K562 (cell line): Measurements from ENCODE around the gene GGTLC1. TPM values are rescaled to one million over a fixed set of nuclear protein-coding genes. Genes with fewer than 3 reads are reported as not detected.

Experiments
- ATAC-seq: fragments of 200-7000 bp; cut with Tn5 transposase; 3 replicates; pipeline ENCODE4 v1.9.1; 2020; ENCODE audit warnings: moderate library complexity
- BruUV-seq: library from RNA; stranded (reverse); fragments of 400-500 nt; replicated peaks from 2 replicates; lab custom pipeline; 2021; lab: Mats Ljungman, UMichigan
- CTCF ChIA-PET: fragments of 300-600 bp; formaldehyde crosslinking; extraction: SDS; loops from one replicate; lab custom pipeline; 2021; ENCODE audit warnings: low intra/inter-chr PET ratio; lab: Yijun Ruan, JAX
- POLR2A ChIA-PET: fragments of 300-600, 350-650 bp; sonication (Branson Sonifier 250); formaldehyde crosslinking; extraction: SDS; loops from one replicate; lab custom pipeline; 2021; ENCODE audit warnings: antibody characterized with exemption, inconsistent platforms; lab: Yijun Ruan, JAX
- DNase-seq, 4 experiments: peaks; one replicate each; pipeline versions ENCODE4 v3.0.0 to v3.0.0-alpha.2; 2011 to 2018; ENCODE audit warnings: low spot score in 3 of 4, mixed read lengths in 3 of 4; ENCODE audit errors: extremely low read depth in 1 of 4
- FAIRE-seq: peaks from 2 replicates; lab custom pipeline; 2011; peaks lifted over from hg19 to GRCh38; lab: Jason Lieb, UNC
- H2AFZ ChIP-seq: 2 replicates; pipeline ENCODE4 v1.6.0; 2011; ENCODE audit warnings: low read depth, low read length, control low read depth, inconsistent platforms
- H3K27ac ChIP-seq: fragments of 200-600 bp; 3 replicates; pipeline ENCODE4 v1.8.0; 2011; ENCODE audit warnings: low read depth, mild to moderate bottlenecking, control low read depth, inconsistent platforms, low read length, moderate library complexity, mixed read lengths; ENCODE audit errors: extremely low read depth
- H3K27me3 ChIP-seq, 2 experiments: fragments of 300-600 bp in 1 of 2; 2 replicates in 1 of 2; 3 replicates in 1 of 2; pipeline versions ENCODE4 v1.6.0 to v1.8.0; 2011; ENCODE audit warnings: inconsistent platforms in 2 of 2, low read length in 2 of 2, mild to moderate bottlenecking in 1 of 2, mixed read lengths in 1 of 2, moderate library complexity in 1 of 2; ENCODE audit not compliant: control insufficient read depth in 2 of 2, insufficient read depth in 2 of 2
- H3K36me3 ChIP-seq: fragments of 300-600 bp; 3 replicates; pipeline ENCODE4 v1.8.0; 2011; ENCODE audit warnings: mild to moderate bottlenecking, low read length, inconsistent platforms; ENCODE audit not compliant: control insufficient read depth, insufficient read depth
- H3K4me1 ChIP-seq, 2 experiments: fragments of 200-600 bp in 1 of 2; replicated peaks in 1 of 2; 2 replicates in 1 of 2; 3 replicates in 1 of 2; pipeline versions ENCODE4 v1.5.1 to v1.8.0; 2011; ENCODE audit warnings: inconsistent platforms in 2 of 2, low read length in 2 of 2, mild to moderate bottlenecking in 1 of 2, mixed read lengths in 1 of 2, moderate library complexity in 1 of 2; ENCODE audit not compliant: control insufficient read depth in 2 of 2, insufficient read depth in 2 of 2
- H3K4me2 ChIP-seq: 2 replicates; pipeline ENCODE4 v1.6.1; 2011; ENCODE audit warnings: low read length, control low read depth, inconsistent platforms, mixed read lengths; ENCODE audit not compliant: insufficient read depth
- H3K4me3 ChIP-seq: fragments of 200-600 bp; sonication (generic), shearing (Covaris generic); 2 replicates; pipeline ENCODE4 v1.5.1; 2016; ENCODE audit warnings: control low read depth, inconsistent platforms
- H3K79me2 ChIP-seq: fragments of 200-600 bp; 3 replicates; pipeline ENCODE4 v1.8.0; 2011; ENCODE audit warnings: low read length, inconsistent platforms; ENCODE audit not compliant: control insufficient read depth, insufficient read depth
- H3K9ac ChIP-seq, 2 experiments: 2 replicates each; pipeline versions ENCODE4 v1.6.0 to v1.6.1; 2011; ENCODE audit warnings: low read depth in 2 of 2, low read length in 2 of 2, control low read depth in 1 of 2, inconsistent platforms in 1 of 2, mild to moderate bottlenecking in 1 of 2, mixed read lengths in 1 of 2; ENCODE audit not compliant: insufficient read depth in 1 of 2
- H3K9me1 ChIP-seq: one replicate; pipeline ENCODE4 v1.6.0; 2011; ENCODE audit warnings: inconsistent platforms, mild to moderate bottlenecking, low read length, moderate library complexity; ENCODE audit not compliant: control insufficient read depth, insufficient read depth
- H3K9me3 ChIP-seq: replicated peaks from 2 replicates; pipeline ENCODE4 v1.5.1; 2011; ENCODE audit warnings: low read depth, low read length, inconsistent platforms; ENCODE audit not compliant: control insufficient read depth, insufficient read depth
- H4K20me1 ChIP-seq: replicated peaks from 2 replicates; pipeline ENCODE4 v1.6.1; 2011; ENCODE audit warnings: low read length, inconsistent platforms, mixed read lengths; ENCODE audit not compliant: control insufficient read depth, insufficient read depth
- AFF1 ChIP-seq, 2 experiments: fragments of 450-650 bp; IDR thresholded peaks; 2 replicates each; pipeline ENCODE4 v1.6.1; 2018; ENCODE audit warnings: mild to moderate bottlenecking in 2 of 2, low read depth in 1 of 2; ENCODE audit not compliant: partially characterized antibody in 2 of 2
- CAMTA2 ChIP-seq: fragments of 250-450 bp; sonication (Bioruptor Pico); conservative IDR thresholded peaks from 2 replicates; pipeline ENCODE4 v1.5.1; 2022
- HMG20A ChIP-seq: fragments of 450-650 bp; formaldehyde crosslinking; conservative IDR thresholded peaks from 2 replicates; pipeline ENCODE4 v1.4.0; 2020; ENCODE audit warnings: mild to moderate bottlenecking, mixed read lengths
- HOXB6 ChIP-seq: fragments of 250-450 bp; sonication (Bioruptor Pico); IDR thresholded peaks from 2 replicates; pipeline ENCODE4 v1.5.1; 2022; ENCODE audit warnings: mild to moderate bottlenecking, borderline replicate concordance
- HSF4 ChIP-seq: fragments of 250-450 bp; sonication (Bioruptor Pico); IDR thresholded peaks from 2 replicates; pipeline ENCODE4 v2.1.2; 2022; ENCODE audit warnings: mild to moderate bottlenecking, moderate library complexity, borderline replicate concordance
- MYC ChIP-seq, 2 experiments: fragments of 250-450 bp in 1 of 2; sonication (Bioruptor Pico) in 1 of 2; IDR thresholded peaks; 2 replicates each; pipeline versions ENCODE4 v1.5.1 to v1.6.1; 2012 to 2021; ENCODE audit warnings: low read depth in 2 of 2, borderline replicate concordance in 1 of 2, improper control_type of control experiment in 1 of 2, low read length in 1 of 2, mild to moderate bottlenecking in 1 of 2, moderate library complexity in 1 of 2
- PHF20 ChIP-seq: fragments of 450-650 bp; IDR thresholded peaks from 2 replicates; pipeline ENCODE4 v1.6.1; 2018; ENCODE audit not compliant: partially characterized antibody
- POLR3A ChIP-seq: IDR thresholded peaks from 2 replicates; pipeline ENCODE4 v1.6.1; 2011; ENCODE audit warnings: borderline replicate concordance, mild to moderate bottlenecking, moderate library complexity; ENCODE audit not compliant: insufficient read length, insufficient read depth; ENCODE audit errors: extremely low read depth
- RAD21 ChIP-seq, 2 experiments: fragments of 250-450 bp in 1 of 2; fragments of 450-650 bp in 1 of 2; sonication (Bioruptor Pico) in 1 of 2; formaldehyde crosslinking in 1 of 2; IDR thresholded peaks in 1 of 2; conservative IDR thresholded peaks in 1 of 2; 2 replicates each; pipeline versions ENCODE4 v1.4.0 to v1.8.0; 2020 to 2022; ENCODE audit warnings: mild to moderate bottlenecking in 2 of 2, moderate library complexity in 1 of 2
- SMC3 ChIP-seq: conservative IDR thresholded peaks from 2 replicates; pipeline ENCODE4 v1.6.1; 2011; ENCODE audit warnings: low read depth, low read length, improper control_type of control experiment; ENCODE audit not compliant: insufficient read depth
- SNRNP70 ChIP-seq: fragments of 200-400 bp; formaldehyde crosslinking; optimal IDR thresholded peaks from 2 replicates; pipeline ENCODE3; 2017; ENCODE audit warnings: low read depth, low read length
- THAP7 ChIP-seq: fragments of 250-450 bp; sonication (Bioruptor Pico); IDR thresholded peaks from 2 replicates; pipeline ENCODE4 v1.5.0; 2021
- ZNF232 ChIP-seq: sonication (generic); formaldehyde crosslinking; IDR thresholded peaks from 2 replicates; pipeline ENCODE4 v1.8.0; 2022; ENCODE audit warnings: mild to moderate bottlenecking, missing genetic modification reagents
- WGBS: fragments of 100-300 bp; shearing (Covaris generic); methylation state at CpG from one replicate; pipeline ENCODE4 v1.1.6; 2016; ENCODE audit warnings: low coverage, mixed read lengths; ENCODE audit not compliant: insufficient coverage; ENCODE audit errors: missing lambda C conversion rate; 5-methylcytosine and 5-hydroxymethylcytosine counted together
- in situ Hi-C: fragments of 300-500 bp; cut with MboI; formaldehyde crosslinking; loops from 4 replicates; pipeline ENCODE4 v1.15.0; 2018; ENCODE audit warnings: inconsistent platforms, mixed read lengths
- intact Hi-C: fragments of 100-400 bp; cut with micrococcal nuclease; formaldehyde crosslinking; loops from 2 replicates; pipeline ENCODE4 v1.14.2; 2022
- polyA plus RNA-seq, 8 experiments: library from polyadenylated mRNA; depleted of rRNA in 4 of 8; stranded (reverse) in 5 of 8; unstranded in 3 of 8; fragments of >200 nt; fragmentation: Nextera tagmentation in 2 of 8; fragmentation: Illumina TruSeq in 1 of 8; extraction: Ambion mirVana in 2 of 8; extraction: Trizol in 1 of 8; gene quantifications; 2 replicates each; pipeline versions ENCODE4 v1.2.1 to v1.2.3, GENCODE V29; 2011 to 2014; ENCODE audit warnings: inconsistent platforms in 1 of 8, missing spikeins in 1 of 8
- total RNA-seq, 7 experiments: library from RNA; depleted of rRNA in 6 of 7; stranded (reverse); fragments of >200 nt in 6 of 7; fragmentation: Illumina TruSeq in 2 of 7; extraction: Trizol in 2 of 7; gene quantifications; 2 replicates each; pipeline versions ENCODE4 v1.2.1 to v1.2.3, GENCODE V29; 2011 to 2021; ENCODE audit warnings: low replicate concordance in 1 of 7

The GGTLC1 gene
- total and polyA plus RNA-seq, 9 of the 15 experiments (the other 6 are each of a cell fraction or from before 2014, with no cell fraction given): not detected

DNA sequence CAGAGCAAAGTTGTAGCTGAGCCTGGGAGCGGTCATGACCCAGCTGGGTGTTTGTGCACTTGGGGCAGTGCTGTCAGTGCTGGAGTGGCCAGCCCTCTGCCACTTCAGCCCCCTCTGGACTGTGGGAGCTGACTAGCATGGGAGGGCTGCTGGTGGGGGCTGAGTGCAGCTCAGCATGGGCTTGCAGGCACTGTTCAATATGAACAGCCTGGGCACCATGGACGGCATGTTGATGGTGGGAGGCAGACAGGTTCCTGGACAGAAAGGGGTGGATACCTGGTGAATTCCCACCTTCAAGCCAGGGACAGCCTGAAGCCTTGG lies 50.5 kb downstream of the GGTLC1 start (continued):
- no peak for TF ChIP-seq AFF1 (IDR thresholded peaks at IDR 0.05; ENCODE audit: low read depth in 1 of 2, partially characterized antibody in 2 of 2)
- TF ChIP-seq HSF4 (CRISPR knock-in tag): no peak
- TF ChIP-seq ZNF232 (CRISPR knock-in tag): no peak
- TF ChIP-seq HMG20A (CRISPR knock-in tag): no peak

GRCh38 chr20:23937303-23938117 lies 51.1 kb downstream of the GGTLC1 start:
- Histone ChIP-seq H4K20me1 (no peaks in the 10 kb centered on the region), H3K27ac (no peak overlapping the region), H3K9ac (no peak overlapping the region), H3K79me2 (no peaks in the 10 kb centered on the region), H3K4me2 (no peak overlapping the region), H3K9me1 (no peaks in the 10 kb centered on the region), H3K36me3 (no peaks in the 10 kb centered on the region), H3K4me1 (no peaks in the 10 kb centered on the region), H3K27me3 (no peaks in the 10 kb centered on the region), H3K4me3 (no peak overlapping the region), H3K9me3 (no peaks in the 10 kb centered on the region), H2AFZ (no peak overlapping the region)
- ATAC-seq (peak; percentile 83), FAIRE-seq (peak; percentile 69), DNase-seq (peak; percentile 19 to 35 (median 25))
- intact Hi-C loops (loop anchor here (5.0 kb wide), 1 partner anchor 980 kb away; no protein-coding TSS in a partner anchor), in situ Hi-C loops (no loop called here)
- ChIA-PET CTCF (no interaction called here), POLR2A (no interaction called here)
- 0% methylated on average over 3 of the region's 3 CpGs for WGBS
- no TSS peak for BruUV-seq
- no peak for TF ChIP-seq THAP7
- no peak for TF ChIP-seq MYC (IDR thresholded peaks at IDR 0.05; ENCODE audit: low read depth, low read length)
- no peak for TF ChIP-seq MYC (CRISPR knock-in tag; IDR thresholded peaks at IDR 0.05; ENCODE audit: borderline replicate concordance, low read depth)
- TF ChIP-seq SNRNP70: no peak
- peak; percentile 44; the same call in 1 of the 2 replicates for TF ChIP-seq SMC3
- TF ChIP-seq RAD21 (CRISPR knock-in tag; conservative IDR thresholded peaks at IDR 0.05 in 1 of 2, IDR thresholded peaks at IDR 0.05 in 1 of 2): peak in 1 of 2 experiments; percentile 69; a peak in 3 of 4 replicates
- no peak for TF ChIP-seq POLR3A
- TF ChIP-seq PHF20: no peak
- TF ChIP-seq CAMTA2: no peak
- no peak for TF ChIP-seq HOXB6 (CRISPR knock-in tag)
